ENCODE results near the gene KLHL6. TPM values are rescaled to one million over a fixed set of nuclear protein-coding genes. Genes with fewer than 3 reads are reported as not detected.

KLHL6 gene
- total and polyA plus RNA-seq, 2 experiments from 2014 or later = 0.17 TPM; not detected in 1

GRCh38 chr3:183558495-183558894 lies 3.0 kb upstream of the KLHL6 start:
- no peaks in the 10 kb centered on the region for H3K36me3 ChIP-seq (replicated peaks; ENCODE audit: insufficient read depth, low read depth)
- TF ChIP-seq EZH2phosphoT487 (IDR thresholded peaks at IDR 0.05; ENCODE audit: low read depth, severe bottlenecking, unreplicated experiment) (no peak), EZH2 (IDR thresholded peaks at IDR 0.05; ENCODE audit: borderline replicate concordance) (no peak), CTCF (IDR thresholded peaks at IDR 0.05; ENCODE audit: poor library complexity) (no peak)
- no peaks in the 10 kb centered on the region for H3K9me3 ChIP-seq (ENCODE audit: low read depth)
- peaks cover under 1% of the 10 kb centered on the region for H3K4me1 ChIP-seq (ENCODE audit: insufficient read depth)
- H3K79me2 ChIP-seq = no peaks in the 10 kb centered on the region
- no peak for DNase-seq (ENCODE audit: low spot score)
- no peak overlapping the region for H2AFZ ChIP-seq
- no peaks in the 10 kb centered on the region for H3K27me3 ChIP-seq
- 87% methylated on average over 8 of the region's 8 CpGs for WGBS (ENCODE audit: low lambda C conversion rate, missing lambda C conversion rate)
- no peak overlapping the region for H3K4me3 ChIP-seq
- H3K27ac ChIP-seq = no peak overlapping the region
- H3K4me2 ChIP-seq = no peak overlapping the region
- no peaks in the 10 kb centered on the region for H4K20me1 ChIP-seq (ENCODE audit: insufficient read depth, poor library complexity, severe bottlenecking)
- no peaks in the 10 kb centered on the region for H3K9me2 ChIP-seq (replicated peaks; ENCODE audit: insufficient read depth)

- no peak overlapping the region for H3K4me2 ChIP-seq
- peaks cover 7% of the 10 kb centered on the region for H3K4me1 ChIP-seq (ENCODE audit: insufficient read depth)
- no peaks in the 10 kb centered on the region for H3K36me3 ChIP-seq (replicated peaks; ENCODE audit: insufficient read depth, low read depth)
- no peak overlapping the region for H3K4me3 ChIP-seq
- 85% methylated on average over 5 of the region's 5 CpGs for WGBS (ENCODE audit: low lambda C conversion rate, missing lambda C conversion rate)
- H3K9me3 ChIP-seq (ENCODE audit: low read depth) = no peaks in the 10 kb centered on the region
- H3K27ac ChIP-seq = no peak overlapping the region
- DNase-seq (ENCODE audit: low spot score) = no peak
- H4K20me1 ChIP-seq (ENCODE audit: insufficient read depth, poor library complexity, severe bottlenecking) = no peaks in the 10 kb centered on the region
- no peaks in the 10 kb centered on the region for H3K9me2 ChIP-seq (replicated peaks; ENCODE audit: insufficient read depth)
- H2AFZ ChIP-seq = no peak overlapping the region
- no peaks in the 10 kb centered on the region for H3K79me2 ChIP-seq
- H3K27me3 ChIP-seq = no peaks in the 10 kb centered on the region
- TF ChIP-seq CTCF (IDR thresholded peaks at IDR 0.05; ENCODE audit: poor library complexity) (no peak), EZH2phosphoT487 (IDR thresholded peaks at IDR 0.05; ENCODE audit: low read depth, severe bottlenecking, unreplicated experiment) (no peak), EZH2 (IDR thresholded peaks at IDR 0.05; ENCODE audit: borderline replicate concordance) (no peak)
Measured at GRCh38 chr3:183556722-183557121, 1.2 kb upstream of the KLHL6 start.

- Histone ChIP-seq H4K20me1 (ENCODE audit: insufficient read depth, poor library complexity, severe bottlenecking) (no peaks in the 10 kb centered on the region), H3K4me1 (ENCODE audit: insufficient read depth) (peaks cover 7% of the 10 kb centered on the region), H2AFZ (no peak overlapping the region), H3K27ac (no peak overlapping the region), H3K9me3 (ENCODE audit: low read depth) (no peaks in the 10 kb centered on the region), H3K36me3 (replicated peaks; ENCODE audit: insufficient read depth, low read depth) (no peaks in the 10 kb centered on the region), H3K4me2 (no peak overlapping the region), H3K4me3 (no peak overlapping the region), H3K27me3 (no peaks in the 10 kb centered on the region), H3K9me2 (replicated peaks; ENCODE audit: insufficient read depth) (no peaks in the 10 kb centered on the region), H3K79me2 (no peaks in the 10 kb centered on the region)
- TF ChIP-seq EZH2phosphoT487 (IDR thresholded peaks at IDR 0.05; ENCODE audit: low read depth, severe bottlenecking, unreplicated experiment) = no peak
- no peak for TF ChIP-seq EZH2 (IDR thresholded peaks at IDR 0.05; ENCODE audit: borderline replicate concordance)
- TF ChIP-seq CTCF (IDR thresholded peaks at IDR 0.05; ENCODE audit: poor library complexity) = no peak
- no peak for DNase-seq (ENCODE audit: low spot score)
- WGBS (ENCODE audit: low lambda C conversion rate, missing lambda C conversion rate) = 88% methylated on average over 1 of the region's 1 CpG
Measured at GRCh38 chr3:183554377-183554776, 1.1 kb downstream of the KLHL6 start.
